ENCODE measurements around the gene SIGLEC5. TPM values are rescaled to one million over a fixed set of nuclear protein-coding genes. Genes with fewer than 3 reads are reported as not detected.
A peak's percentile ranks its signal among the peaks of the same experiment; 100 is the strongest.

Gene SIGLEC5
- total RNA-seq, 1 experiment from 2014 or later: not detected

DNA sequence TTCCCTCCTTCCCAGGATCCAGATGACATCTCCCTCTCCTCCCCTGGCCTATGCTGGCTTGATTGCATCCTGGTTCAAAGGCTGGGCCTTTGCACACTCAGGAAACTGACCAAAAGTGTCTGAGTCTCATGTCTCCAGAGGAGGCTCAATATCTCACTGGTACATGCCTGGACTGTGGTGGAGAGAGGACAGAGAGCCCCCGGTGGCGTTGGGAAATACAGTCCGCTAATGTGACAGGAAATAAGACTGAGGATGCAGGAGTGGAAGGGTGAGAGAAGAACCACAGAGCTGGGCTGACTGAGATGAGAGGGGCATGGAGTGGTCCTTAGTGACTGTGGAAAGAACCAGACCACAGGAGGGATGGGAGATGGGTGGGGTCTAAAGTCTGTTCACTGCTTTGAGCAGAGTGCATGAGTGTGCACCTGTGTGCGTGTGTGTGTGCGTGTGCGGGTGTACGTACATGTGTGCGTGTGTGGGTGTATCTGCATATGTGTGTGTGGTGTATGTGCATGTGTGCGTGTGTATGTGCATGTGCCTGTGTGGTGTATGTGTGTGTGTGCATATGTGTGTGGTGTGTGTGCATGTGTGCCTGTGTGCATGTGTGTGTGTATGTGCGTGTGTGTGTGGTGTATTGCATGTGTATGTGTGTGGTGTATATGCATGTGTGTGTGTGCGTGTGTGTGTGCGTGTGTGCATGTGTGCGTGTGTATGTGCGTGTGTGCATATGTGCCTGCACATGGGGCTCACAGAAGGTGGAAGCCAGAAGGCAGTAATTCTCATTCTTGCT, 1.9 kb downstream of the SIGLEC5 start:
- no peak for DNase-seq (ENCODE audit: low read depth)

- DNase-seq (ENCODE audit: low read depth): no peak
These were observed 2.6 kb downstream of the SIGLEC5 start for GRCh38 chr19:51627491-51628138.

GRCh38 chr19:51626675-51627074, 3.5 kb downstream of the SIGLEC5 start:
- DNase-seq (ENCODE audit: low read depth): no peak

DNA sequence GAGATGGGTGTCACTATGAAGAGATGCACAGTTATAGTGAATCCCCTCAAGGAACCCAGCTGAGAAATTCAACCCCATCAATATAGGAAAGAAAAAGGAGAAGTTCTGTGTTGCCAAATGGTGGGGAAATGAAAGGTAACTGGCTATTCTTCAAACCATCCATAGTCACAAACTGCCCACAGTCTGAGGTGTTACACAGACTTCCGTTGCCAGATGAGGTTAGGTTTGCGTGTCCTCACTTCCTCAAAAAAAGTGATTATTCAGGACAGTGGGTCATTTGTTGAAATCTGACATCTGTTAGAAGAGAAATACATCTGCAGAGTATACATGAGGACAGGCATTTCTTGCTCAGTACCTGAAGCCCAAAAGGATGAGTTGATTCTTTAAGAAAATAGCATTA, 9.0 kb downstream of the SIGLEC5 start:
- DNase-seq (ENCODE audit: low read depth): no peak

DNA sequence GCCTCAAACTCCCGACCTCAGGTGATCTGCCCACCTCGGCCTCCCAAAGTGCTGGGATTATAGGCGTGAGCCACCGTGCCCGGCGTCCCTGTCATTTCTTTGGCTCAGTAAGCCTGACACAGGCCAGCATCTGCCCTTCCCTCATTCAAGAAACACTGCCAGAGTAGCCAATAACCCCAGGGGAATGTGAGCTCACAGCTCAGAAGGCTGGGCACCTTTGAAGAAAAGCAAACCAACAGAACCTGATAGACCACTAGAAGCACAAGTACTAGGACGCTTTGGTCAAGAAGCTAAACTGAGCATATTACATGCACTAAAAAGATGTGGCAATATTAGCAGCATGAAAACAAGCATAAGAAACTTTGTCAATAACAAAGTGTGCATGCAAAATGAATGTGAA, 14.2 kb downstream of the SIGLEC5 start:
- no peak for DNase-seq (ENCODE audit: low read depth)

- no peak for DNase-seq (ENCODE audit: low read depth)
These were observed 15.4 kb downstream of the SIGLEC5 start for GRCh38 chr19:51614789-51615188.

DNA sequence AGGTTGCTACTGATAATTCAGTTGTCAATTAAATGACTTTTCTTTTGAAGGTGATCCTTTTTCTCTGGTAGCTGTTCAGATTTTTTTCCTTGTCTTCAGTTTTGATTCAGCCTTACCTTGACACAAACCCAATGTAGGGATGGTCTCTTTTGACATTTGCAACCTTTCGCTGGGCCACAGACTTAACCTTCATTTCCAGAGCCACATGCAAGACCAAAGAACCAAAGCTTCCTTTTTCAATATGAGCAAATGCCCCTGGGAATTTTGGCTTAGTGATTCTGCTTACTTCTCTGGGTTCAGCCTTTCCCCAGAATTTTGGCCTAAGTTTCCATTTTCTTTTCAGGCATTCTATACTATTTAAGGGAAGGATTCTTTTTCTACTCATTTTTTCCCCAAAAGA, 19.6 kb downstream of the SIGLEC5 start:
- DNase-seq (ENCODE audit: low read depth): no peak

DNA sequence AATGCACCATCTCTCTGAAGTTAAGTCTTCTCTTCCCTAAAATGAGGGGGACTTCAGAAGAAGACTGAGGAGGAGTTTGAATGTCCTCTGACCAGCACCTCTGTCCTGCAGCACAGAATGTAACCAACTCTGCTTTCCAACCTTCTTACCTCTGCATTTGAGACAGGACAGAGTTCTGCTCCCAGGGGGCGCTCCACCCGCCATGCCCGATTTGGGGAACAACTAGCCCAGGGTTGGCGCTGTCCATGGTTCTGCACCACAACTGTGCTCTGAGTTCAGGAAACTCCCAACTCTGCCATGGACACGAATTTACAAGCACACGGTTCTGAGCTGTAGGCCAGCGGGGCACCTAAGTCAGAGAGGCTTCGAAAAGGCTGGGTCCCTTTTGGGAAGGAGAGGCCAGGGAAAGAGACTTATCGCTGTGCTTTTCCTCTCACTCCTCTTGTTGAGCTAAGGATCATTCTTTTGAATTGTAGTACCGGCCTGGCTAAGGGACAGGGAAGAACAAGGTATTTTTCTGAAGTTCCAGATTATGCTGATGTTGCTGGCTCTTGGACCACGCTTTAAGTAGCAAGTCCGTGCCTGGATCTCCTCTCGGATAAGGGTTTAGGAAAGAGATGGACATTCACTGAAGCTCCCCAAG, 22.2 kb downstream of the SIGLEC5 start:
- peak; percentile 72 for DNase-seq (ENCODE audit: low read depth)

DNA sequence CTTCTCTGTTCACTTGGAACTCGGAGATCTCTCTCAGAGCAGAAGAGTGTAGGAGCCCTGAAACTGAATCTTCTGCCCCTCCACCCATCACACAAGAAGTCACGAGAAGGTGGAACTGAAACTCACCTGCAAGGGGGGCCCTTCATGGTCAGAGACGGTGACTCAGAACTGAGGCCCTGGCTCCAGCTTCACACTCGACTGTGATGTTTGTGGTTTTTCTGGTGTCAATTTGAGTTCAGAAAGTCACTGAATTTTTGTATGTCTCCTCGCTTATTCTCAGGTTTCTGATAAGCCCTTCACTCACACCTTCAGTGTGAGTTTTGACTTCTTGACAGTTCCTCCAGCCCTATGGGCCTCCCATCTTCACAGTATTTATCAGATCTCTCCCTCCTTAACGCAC, 23.1 kb downstream of the SIGLEC5 start:
- DNase-seq (ENCODE audit: low read depth): no peak

DNA sequence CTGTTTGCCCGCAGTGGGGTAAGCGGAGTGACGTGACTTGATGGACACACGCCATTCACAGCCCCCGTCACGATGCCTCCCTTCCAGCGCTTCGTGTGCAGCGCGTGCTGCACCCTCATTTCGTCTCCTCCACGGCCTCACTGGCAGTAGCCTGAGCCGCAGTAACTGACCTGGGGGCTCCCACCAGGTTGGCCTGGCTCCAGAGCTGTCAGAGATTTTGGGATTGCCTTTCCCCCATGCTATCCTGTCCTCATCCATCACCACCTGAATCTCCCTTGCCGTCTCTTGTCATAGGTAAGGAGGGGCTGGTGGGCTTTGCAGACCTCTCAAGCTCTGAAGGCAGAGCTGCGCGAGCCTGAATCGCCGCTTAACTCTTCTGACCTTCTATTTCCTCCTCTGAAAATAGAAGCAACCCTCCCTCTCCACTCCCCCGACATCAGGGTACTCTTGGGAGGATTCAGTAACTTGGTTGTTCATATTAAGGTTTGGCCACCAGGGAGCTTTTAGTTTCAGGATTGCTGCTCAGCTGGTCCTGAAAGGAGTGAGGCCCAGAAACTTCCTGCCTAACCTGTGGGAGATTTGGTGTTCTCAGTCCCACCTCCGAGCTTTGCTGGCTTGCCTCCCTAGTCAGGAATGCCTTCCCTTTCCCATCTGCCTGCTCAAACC, 27.9 kb downstream of the SIGLEC5 start:
- DNase-seq (ENCODE audit: low read depth): no peak

- DNase-seq (ENCODE audit: low read depth): no peak
These were observed 29.1 kb downstream of the SIGLEC5 start for GRCh38 chr19:51600940-51601580.

DNA sequence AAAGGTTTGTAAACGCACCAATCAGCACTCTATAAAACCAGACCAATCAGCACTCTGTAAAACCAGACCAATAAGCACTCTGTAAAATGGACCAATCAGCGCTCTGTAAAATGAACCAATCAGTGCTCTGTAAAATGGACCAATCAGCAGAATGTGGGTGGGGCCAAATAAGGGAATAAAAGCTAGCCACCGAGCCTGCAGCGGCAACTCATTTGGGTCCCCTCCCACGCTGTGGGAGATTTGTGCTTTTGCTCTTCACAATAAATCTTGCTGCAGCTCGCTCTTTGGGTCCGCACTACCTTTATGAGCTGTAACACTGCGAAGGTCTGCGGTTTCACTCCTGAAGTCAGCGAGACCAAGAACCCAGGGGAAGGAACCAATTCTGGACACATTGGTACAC, 31.1 kb downstream of the SIGLEC5 start:
- DNase-seq (ENCODE audit: low read depth): no peak

GRCh38 chr19:51598159-51598915, 31.9 kb downstream of the SIGLEC5 start:
- no peak for DNase-seq (ENCODE audit: low read depth)

DNA sequence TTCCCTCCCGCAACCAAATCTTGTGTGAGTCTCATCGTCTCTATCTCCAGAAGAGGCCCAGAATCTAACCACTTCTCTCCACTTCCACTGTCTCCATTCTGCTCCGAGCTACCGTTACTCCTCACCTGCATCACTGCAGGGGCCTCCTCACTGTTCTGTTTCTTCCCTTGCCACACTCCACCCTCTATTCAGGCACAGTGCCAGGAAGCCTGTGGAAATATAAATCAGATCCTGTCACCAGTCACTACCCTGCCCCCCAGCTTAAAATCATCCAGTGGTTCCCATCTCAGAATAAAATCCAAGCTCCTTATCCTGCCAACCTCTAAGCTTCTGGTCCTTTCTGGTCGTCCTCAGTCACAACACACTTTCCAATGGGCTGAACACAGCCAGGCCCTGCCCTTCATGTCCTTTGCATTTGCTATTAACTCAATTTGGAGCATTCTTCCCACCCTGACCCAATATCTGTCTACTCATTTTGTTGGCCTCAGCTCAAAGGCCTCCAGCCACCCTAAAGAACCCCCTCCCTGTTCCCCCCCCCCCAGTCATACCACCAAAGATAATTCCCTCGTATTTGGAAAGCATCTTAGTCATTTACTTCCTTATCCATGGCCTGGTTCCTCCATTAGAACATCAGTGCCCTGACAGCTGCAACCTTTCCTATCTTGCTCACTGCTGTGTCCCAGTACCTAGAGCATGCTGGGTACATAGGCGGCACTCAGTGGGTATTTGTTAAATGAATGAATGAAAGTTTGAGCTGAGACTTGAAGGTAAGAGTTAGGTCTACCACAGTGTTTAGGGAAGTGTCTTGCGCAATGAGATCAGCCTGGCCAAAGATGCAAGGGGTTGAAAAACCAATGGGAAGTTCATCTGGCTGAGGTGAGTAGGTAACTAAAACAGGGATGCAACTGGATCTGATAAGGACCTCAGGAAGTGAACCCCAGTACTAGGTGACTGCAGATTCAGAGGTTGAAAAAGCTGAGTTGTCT, 34.7 kb downstream of the SIGLEC5 start:
- DNase-seq (ENCODE audit: low read depth): no peak

DNA sequence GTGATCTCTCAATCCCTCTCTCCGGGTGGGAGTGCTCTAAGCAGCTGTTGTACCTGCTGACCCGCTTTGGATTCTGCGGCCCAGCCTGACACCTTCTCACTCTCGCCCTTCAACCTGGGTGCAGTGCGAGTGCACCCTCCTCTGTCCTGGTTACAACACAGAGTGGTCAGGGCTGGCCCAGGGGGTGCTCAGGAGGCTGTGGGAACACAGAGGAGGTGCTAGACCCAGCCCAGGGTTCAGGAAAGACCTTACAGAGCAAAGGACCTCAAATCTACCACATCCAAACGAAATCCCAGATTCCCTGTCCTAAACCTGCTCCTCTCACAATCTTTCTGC, 35.5 kb downstream of the SIGLEC5 start:
- DNase-seq (ENCODE audit: low read depth): no peak

- DNase-seq (ENCODE audit: low read depth): peak; percentile 99
These were observed 36.0 kb downstream of the SIGLEC5 start for GRCh38 chr19:51593969-51594773.

- DNase-seq (ENCODE audit: low read depth): no peak
These were observed 36.9 kb downstream of the SIGLEC5 start for GRCh38 chr19:51593138-51593890.

- DNase-seq (ENCODE audit: low read depth): no peak
These were observed 37.7 kb downstream of the SIGLEC5 start for GRCh38 chr19:51592521-51592920.

Measured in Daoy (cell line).